Testis (tissue), 3 donors: ENCODE data around the gene ZNF335. TPM values are rescaled to one million over a fixed set of nuclear protein-coding genes. Genes with fewer than 3 reads are reported as not detected.
"Not testable (repeated sequence)": the region's sequence is repeated elsewhere in the genome, so short reads cannot be mapped to it uniquely, and the experiment has no call there.

Source experiments
- DNase-seq: peaks from one replicate; pipeline ENCODE4 v3.0.0-alpha.2; 2019
- H3K27ac ChIP-seq, 2 donors: fragments of 200-600 bp; sonication (generic); one replicate each; pipeline ENCODE4 v1.5.1; 2019
- H3K27me3 ChIP-seq: fragments of 200-600 bp; sonication (generic); one replicate; pipeline ENCODE4 v1.5.1; 2019
- H3K36me3 ChIP-seq: fragments of 200-600 bp; sonication (generic); one replicate; pipeline ENCODE4 v1.5.1; 2017; ENCODE audit warnings: low read depth; ENCODE audit errors: missing control alignments
- H3K4me1 ChIP-seq: fragments of 200-600 bp; sonication (generic); one replicate; pipeline ENCODE4 v1.5.1; 2019
- H3K4me3 ChIP-seq, 2 donors: fragments of 200-600 bp; sonication (generic); one replicate each; pipeline ENCODE4 v1.5.1; 2017 to 2019
- H3K9me3 ChIP-seq: fragments of 200-600 bp; sonication (generic); one replicate; pipeline ENCODE4 v1.5.1; 2017
- POLR2A ChIP-seq: fragments of 450-650 bp; IDR thresholded peaks from one replicate; pipeline ENCODE4 v1.6.1; 2017; ENCODE audit warnings: antibody characterized with exemption, mild to moderate bottlenecking, moderate library complexity
- WGBS, 2 donors: methylation state at CpG; one replicate each; pipeline ENCODE4 v1.1.5; 2018; 5-methylcytosine and 5-hydroxymethylcytosine counted together
- intact Hi-C: fragments of 100-400 bp; cut with DNase I; formaldehyde crosslinking; loops from one replicate; pipeline ENCODE4 v1.15.1; 2023; ENCODE audit warnings: low total_unique reads
- polyA plus RNA-seq: library from polyadenylated mRNA; stranded (reverse); fragments of 350-450 nt; fragmentation: Illumina TruSeq; extraction: RNeasy Lipid Tissue Mini Kit (QIAGEN cat#74804); gene quantifications from one replicate; pipeline ENCODE4 v1.2.3, GENCODE V29; 2014; ENCODE audit warnings: low read depth, low replicate concordance; ENCODE audit not compliant: insufficient read depth
- total RNA-seq, 2 donors: library from RNA; depleted of rRNA; stranded (reverse); fragments of >200 nt; gene quantifications; one replicate each; pipeline ENCODE4 v1.2.3, GENCODE V29; 2016
- TF ChIP-seq, protein P1 (sequence below), 3 experiments: fragments of 450-650 bp in 2 of 3; fragments of 200-600 bp in 1 of 3; sonication (generic) in 1 of 3; IDR thresholded peaks; one replicate each; pipeline ENCODE4 v1.5.1; 2016 to 2019; ENCODE audit warnings: antibody characterized with exemption in 3 of 3, mild to moderate bottlenecking in 2 of 3, moderate library complexity in 1 of 3

ZNF335 gene
- total and polyA plus RNA-seq, 3 donors from 2014 or later, result 25.3 to 53.5 (median 50.5) TPM

DNA sequence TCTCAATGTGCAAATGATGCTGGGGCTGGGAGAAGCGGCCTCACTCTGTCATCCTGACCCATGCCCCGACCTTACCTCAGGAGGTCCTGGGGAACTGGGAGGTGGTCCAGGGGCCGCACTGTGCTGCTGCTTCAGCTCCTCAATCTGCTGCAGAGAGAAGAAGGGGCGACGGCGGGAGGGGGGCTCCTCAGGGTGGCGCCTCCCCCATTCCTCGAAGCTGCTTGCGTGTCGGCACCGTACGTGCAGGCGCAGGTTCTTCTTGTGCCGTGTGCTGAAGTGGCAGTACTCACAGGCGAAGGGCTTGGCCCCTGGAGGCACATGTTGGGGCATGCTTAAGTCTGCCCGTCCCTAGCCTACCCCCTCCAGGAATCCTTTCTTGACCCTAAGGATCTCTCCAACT lies 12.9 kb downstream of the ZNF335 start:
- intact Hi-C loops, result loop anchor here (10.0 kb wide), 1 partner anchor 64 kb away; the partner anchor contains the start of genes CTSA and NEURL2
- no peak overlapping the region for H3K4me3 ChIP-seq
- DNase-seq, result no peak

DNA sequence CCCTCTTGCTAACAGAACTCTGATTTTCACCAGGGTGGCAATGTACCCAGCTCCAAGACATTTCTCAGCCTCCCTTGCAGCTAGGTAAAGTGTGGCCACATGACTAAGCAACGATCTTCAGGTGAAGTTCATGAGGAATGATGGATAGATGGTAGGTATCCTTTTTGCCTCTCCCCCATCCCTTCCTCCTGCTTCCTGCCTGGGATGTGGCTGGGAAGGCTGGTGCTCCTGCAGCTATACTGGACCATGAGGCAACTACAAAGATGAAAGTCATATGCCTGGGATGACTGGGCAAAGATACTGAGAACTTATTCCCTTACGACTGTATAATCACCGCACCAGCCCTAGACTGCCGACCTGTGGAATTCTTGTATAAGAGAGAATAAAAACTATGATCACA lies 13.4 kb downstream of the ZNF335 start:
- DNase-seq, result no peak
- no peaks in the 10 kb centered on the region for H3K36me3 ChIP-seq

More for the DNA sequence above, 12.9 kb downstream of the ZNF335 start:
- Histone ChIP-seq H3K9me3 (no peaks in the 10 kb centered on the region), H3K4me1 (no peaks in the 10 kb centered on the region), H3K36me3 (no peaks in the 10 kb centered on the region), H3K27ac (no peak overlapping the region), H3K27me3 (no peaks in the 10 kb centered on the region)
- WGBS, 2 donors, result 87 to 91% methylated on average over 16 of the region's 16 CpGs
- no peak for TF ChIP-seq POLR2A
- TF ChIP-seq, protein P1, sequence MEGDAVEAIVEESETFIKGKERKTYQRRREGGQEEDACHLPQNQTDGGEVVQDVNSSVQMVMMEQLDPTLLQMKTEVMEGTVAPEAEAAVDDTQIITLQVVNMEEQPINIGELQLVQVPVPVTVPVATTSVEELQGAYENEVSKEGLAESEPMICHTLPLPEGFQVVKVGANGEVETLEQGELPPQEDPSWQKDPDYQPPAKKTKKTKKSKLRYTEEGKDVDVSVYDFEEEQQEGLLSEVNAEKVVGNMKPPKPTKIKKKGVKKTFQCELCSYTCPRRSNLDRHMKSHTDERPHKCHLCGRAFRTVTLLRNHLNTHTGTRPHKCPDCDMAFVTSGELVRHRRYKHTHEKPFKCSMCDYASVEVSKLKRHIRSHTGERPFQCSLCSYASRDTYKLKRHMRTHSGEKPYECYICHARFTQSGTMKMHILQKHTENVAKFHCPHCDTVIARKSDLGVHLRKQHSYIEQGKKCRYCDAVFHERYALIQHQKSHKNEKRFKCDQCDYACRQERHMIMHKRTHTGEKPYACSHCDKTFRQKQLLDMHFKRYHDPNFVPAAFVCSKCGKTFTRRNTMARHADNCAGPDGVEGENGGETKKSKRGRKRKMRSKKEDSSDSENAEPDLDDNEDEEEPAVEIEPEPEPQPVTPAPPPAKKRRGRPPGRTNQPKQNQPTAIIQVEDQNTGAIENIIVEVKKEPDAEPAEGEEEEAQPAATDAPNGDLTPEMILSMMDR (IDR thresholded peaks at IDR 0.05), result no peak

DNA sequence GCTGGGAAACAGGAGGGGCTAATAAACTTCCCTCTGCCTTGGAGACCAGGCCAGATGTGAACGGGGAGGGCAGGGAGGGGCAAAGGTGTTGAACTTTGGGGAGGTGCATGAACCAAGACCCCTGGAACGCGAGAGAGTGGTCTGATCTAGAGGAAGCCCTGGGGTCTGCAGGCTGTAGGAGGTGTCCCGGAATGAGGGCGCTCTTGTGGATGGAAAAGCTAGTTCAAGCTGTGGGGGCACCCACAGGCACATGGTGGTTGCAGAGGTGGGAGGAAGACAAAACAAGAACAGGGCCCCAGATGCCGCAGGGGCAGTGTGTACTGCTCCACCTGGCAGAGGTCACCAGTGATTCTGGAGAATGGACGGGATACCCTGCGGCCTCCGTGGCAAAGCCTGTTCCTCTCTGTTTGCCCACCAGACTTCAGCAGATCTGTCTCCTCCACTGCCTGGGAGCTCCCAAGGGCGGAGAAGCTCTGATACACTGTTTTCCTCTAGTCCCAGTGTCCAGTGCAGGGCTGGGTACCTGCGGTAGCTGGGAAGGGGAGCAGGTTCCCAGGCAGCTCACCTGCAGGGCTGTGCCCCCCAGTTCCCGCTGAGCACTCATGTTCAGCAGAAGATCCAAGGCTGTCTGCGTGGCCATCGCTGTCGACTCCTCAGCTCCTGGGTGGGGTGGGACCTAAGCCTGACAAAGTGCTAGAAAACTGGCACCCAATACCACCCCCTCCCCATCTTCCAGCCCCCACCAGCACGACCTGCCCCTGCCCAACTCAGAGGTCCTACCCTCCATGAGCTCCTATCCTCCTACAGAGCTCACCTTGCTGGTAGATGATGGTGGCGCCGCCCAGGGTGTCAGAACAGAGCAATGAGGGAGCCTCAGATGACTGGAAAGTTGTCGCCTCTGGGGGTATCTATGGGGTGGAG lies 14.7 kb downstream of the ZNF335 start:
- 67 to 83% methylated on average over 10 to 19 of the region's 19 CpGs for WGBS, 2 donors
- peaks cover 4% of the 10 kb centered on the region for H3K36me3 ChIP-seq
- TF ChIP-seq POLR2A, result no peak
- TF ChIP-seq, protein P1 (IDR thresholded peaks at IDR 0.05), result no peak
- H3K9me3 ChIP-seq, result no peaks in the 10 kb centered on the region
- H3K4me1 ChIP-seq, result no peaks in the 10 kb centered on the region
- intact Hi-C loops, result loop anchor here (10.0 kb wide), 1 partner anchor 62 kb away; the partner anchor contains the start of genes CTSA and NEURL2
- no peaks in the 10 kb centered on the region for H3K27me3 ChIP-seq
- no peak overlapping the region for H3K27ac ChIP-seq
- no peak for DNase-seq
- H3K4me3 ChIP-seq, result no peak overlapping the region

More for the DNA sequence above, 13.4 kb downstream of the ZNF335 start:
- 90 to 98% methylated on average over 4 of the region's 4 CpGs for WGBS, 2 donors
- Histone ChIP-seq H3K4me3 (no peak overlapping the region), H3K27ac (no peak overlapping the region), H3K4me1 (no peaks in the 10 kb centered on the region), H3K27me3 (no peaks in the 10 kb centered on the region), H3K9me3 (no peaks in the 10 kb centered on the region)
- TF ChIP-seq, protein P1 (IDR thresholded peaks at IDR 0.05), result no peak
- TF ChIP-seq POLR2A, result no peak
- intact Hi-C loops, result loop anchor here (10.0 kb wide), 1 partner anchor 64 kb away; the partner anchor contains the start of genes CTSA and NEURL2

DNA sequence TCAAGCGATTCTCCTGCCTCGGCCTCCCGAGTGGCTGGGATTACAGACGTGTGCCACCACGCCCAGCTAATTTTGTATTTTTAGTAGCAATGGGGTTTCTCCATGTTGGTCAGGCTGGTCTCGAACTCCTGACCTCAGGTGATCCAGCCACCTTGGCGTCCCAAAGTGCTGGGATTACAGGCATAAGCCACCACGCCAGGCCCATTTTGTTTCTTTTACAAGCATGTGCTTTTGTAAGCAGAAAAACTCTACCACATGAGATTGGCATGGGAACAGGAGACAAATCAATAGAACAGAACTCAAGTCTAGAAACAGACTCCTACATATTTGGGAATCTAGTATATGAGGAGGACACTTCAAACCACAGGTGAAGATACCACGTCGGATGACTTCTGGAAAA lies 15.7 kb downstream of the ZNF335 start:
- not testable (repeated sequence) for H3K36me3 ChIP-seq, DNase-seq, H3K9me3 ChIP-seq, H3K27me3 ChIP-seq, H3K4me1 ChIP-seq, H3K4me3 ChIP-seq, H3K27ac ChIP-seq
- WGBS, 2 donors, result 88 to 96% methylated on average over 10 of the region's 10 CpGs
- intact Hi-C loops, result loop anchor here (10.0 kb wide), 1 partner anchor 62 kb away; the partner anchor contains the start of genes CTSA and NEURL2

DNA sequence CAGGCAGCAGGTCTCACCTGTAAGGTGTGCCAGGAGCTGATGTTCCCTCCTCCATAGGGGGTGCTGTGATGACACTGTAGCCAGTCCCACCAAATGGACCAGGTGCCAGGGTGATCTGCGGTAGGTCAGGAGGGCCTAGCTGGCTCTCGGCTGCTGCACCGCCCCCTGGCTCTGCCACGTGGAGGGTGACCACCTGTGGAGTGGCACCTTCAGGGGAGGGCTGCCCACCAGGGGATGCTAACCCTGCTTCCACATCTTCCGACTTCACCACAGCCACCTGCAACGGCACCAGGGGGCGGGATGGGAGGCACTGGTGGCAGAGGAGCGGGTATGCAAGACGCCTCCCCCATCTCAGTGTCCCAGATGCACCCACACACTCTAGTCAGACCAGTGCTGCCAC lies 18.3 kb downstream of the ZNF335 start:
- DNase-seq, result no peak
- no peak overlapping the region for H3K4me3 ChIP-seq
- TF ChIP-seq POLR2A, result no peak
- TF ChIP-seq, protein P1 (IDR thresholded peaks at IDR 0.05), result no peak
- H3K27me3 ChIP-seq, result no peaks in the 10 kb centered on the region
- peaks cover 4% of the 10 kb centered on the region for H3K36me3 ChIP-seq
- no peaks in the 10 kb centered on the region for H3K9me3 ChIP-seq
- no peak overlapping the region for H3K27ac ChIP-seq
- intact Hi-C loops, result loop anchor here (10.0 kb wide), 1 partner anchor 59 kb away; the partner anchor contains the start of genes CTSA and NEURL2
- 81 to 90% methylated on average over 3 to 9 of the region's 9 CpGs for WGBS, 2 donors
- no peaks in the 10 kb centered on the region for H3K4me1 ChIP-seq
